HG03097 (cell line): Measurements from ENCODE around the gene ABLIM1.

Experiments used
- ATAC-seq: cut with Tn5 transposase; IDR thresholded peaks from one replicate; pipeline ENCODE4 v1.9.1; 2021; ENCODE audit not compliant: unreplicated experiment, low FRiP score

ABLIM1 gene

GRCh38 chr10:114525368-114525949 is 132.6 kb downstream of the ABLIM1 start:
- no peak for ATAC-seq

GRCh38 chr10:114523876-114524275 is 134.2 kb downstream of the ABLIM1 start:
- no peak for ATAC-seq

- no peak for ATAC-seq
Measured at GRCh38 chr10:114521255-114521654, 136.8 kb downstream of the ABLIM1 start.

- no peak for ATAC-seq
Measured at GRCh38 chr10:114520453-114520852, 137.6 kb downstream of the ABLIM1 start.

GRCh38 chr10:114519756-114520293 is 138.2 kb downstream of the ABLIM1 start:
- no peak for ATAC-seq

GRCh38 chr10:114519306-114519669 is 138.8 kb downstream of the ABLIM1 start:
- ATAC-seq: no peak

- no peak for ATAC-seq
Measured at GRCh38 chr10:114518401-114519305, 139.4 kb downstream of the ABLIM1 start.

- ATAC-seq: no peak
Measured at GRCh38 chr10:114517368-114518250, 140.5 kb downstream of the ABLIM1 start.

- no peak for ATAC-seq
Measured at GRCh38 chr10:114516356-114516755, 141.7 kb downstream of the ABLIM1 start.

GRCh38 chr10:114515298-114515914 is 142.7 kb downstream of the ABLIM1 start:
- no peak for ATAC-seq

- no peak for ATAC-seq
Measured at GRCh38 chr10:114513381-114513792, 144.7 kb downstream of the ABLIM1 start.

- no peak for ATAC-seq
Measured at GRCh38 chr10:114511881-114512280, 146.2 kb downstream of the ABLIM1 start.

- no peak for ATAC-seq
Measured at GRCh38 chr10:114508376-114508775, 149.7 kb downstream of the ABLIM1 start.

- ATAC-seq: no peak
Measured at GRCh38 chr10:114507449-114507848, 150.6 kb downstream of the ABLIM1 start.

GRCh38 chr10:114506871-114507385 is 151.1 kb downstream of the ABLIM1 start:
- ATAC-seq: no peak

GRCh38 chr10:114504769-114505579 is 153.1 kb downstream of the ABLIM1 start:
- ATAC-seq: no peak

- ATAC-seq: no peak
Measured at GRCh38 chr10:114502074-114502473, 156.0 kb downstream of the ABLIM1 start.

- no peak for ATAC-seq
Measured at GRCh38 chr10:114501650-114502049, 156.4 kb downstream of the ABLIM1 start.

GRCh38 chr10:114500643-114501042 is 157.4 kb downstream of the ABLIM1 start:
- ATAC-seq: no peak
